HG03103 (cell line): ENCODE measurements around the gene SSNA1.

ENCODE experiments used
- ATAC-seq: cut with Tn5 transposase; IDR thresholded peaks from one replicate; pipeline ENCODE4 v1.9.1; 2021; ENCODE audit warnings: low read depth; ENCODE audit not compliant: unreplicated experiment

Gene SSNA1

DNA sequence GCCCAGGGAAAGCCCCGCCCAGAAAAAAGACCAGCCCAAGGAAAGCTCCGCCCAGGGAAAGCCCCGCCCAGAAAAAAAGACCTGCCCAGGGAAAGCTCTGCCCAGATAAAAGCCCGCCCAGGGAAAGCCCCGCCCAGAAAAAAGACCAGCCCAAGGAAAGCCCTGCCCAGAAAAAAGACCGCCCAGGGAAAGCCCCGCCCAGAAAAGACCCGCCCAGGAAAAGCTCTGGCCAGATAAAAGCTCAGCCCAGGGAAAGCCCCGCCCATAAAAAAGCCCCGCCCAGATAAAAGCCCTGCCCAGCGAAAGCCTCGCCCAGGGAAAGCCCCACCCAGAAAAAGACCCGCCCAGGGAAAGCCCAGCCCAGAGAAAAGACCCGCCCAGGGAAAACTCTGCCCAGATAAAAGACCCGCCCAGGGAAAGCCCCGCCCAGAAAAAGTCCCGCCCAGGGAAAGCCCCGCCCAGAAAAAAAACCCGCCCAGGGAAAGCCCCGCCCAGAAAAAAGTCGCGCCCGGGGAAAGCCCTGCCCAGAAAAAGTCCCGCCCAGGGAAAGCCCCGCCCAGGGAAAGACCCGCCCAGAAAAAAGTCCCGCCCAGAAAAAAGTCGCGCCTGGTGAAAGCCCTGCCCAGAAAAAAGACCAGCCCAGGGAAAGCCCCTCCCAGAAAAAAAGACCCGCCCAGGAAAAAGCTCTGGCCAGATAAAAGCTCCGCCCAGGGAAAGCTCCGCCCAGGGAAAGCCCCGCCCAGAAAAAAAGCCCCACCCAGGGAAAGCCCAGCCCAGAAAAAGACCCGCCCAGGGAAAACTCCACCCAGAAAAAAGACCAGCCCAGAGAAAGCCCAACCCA lies 37.6 kb upstream of the SSNA1 start:
- ATAC-seq = peak; percentile 37

DNA sequence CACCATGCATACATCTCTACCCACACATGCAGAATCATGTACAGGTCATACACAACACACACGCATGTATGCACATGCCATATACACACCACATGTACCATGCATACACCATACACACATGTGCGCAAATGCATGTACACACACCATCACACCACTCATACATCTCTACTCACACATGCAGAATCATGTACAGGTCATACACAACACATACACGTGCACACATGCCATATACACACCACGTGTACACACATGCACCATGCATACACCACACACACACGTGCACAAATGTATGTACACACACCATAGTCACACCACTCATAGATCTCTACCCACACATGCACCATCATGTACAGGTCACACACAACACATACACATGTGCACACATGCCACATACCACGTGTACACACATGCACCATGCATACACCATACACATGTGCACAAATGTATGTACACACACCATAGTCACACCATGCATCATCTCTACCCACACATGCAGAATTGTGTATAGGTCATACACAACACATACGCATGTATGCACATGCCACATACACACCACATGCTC lies 35.6 kb upstream of the SSNA1 start:
- ATAC-seq = no peak

DNA sequence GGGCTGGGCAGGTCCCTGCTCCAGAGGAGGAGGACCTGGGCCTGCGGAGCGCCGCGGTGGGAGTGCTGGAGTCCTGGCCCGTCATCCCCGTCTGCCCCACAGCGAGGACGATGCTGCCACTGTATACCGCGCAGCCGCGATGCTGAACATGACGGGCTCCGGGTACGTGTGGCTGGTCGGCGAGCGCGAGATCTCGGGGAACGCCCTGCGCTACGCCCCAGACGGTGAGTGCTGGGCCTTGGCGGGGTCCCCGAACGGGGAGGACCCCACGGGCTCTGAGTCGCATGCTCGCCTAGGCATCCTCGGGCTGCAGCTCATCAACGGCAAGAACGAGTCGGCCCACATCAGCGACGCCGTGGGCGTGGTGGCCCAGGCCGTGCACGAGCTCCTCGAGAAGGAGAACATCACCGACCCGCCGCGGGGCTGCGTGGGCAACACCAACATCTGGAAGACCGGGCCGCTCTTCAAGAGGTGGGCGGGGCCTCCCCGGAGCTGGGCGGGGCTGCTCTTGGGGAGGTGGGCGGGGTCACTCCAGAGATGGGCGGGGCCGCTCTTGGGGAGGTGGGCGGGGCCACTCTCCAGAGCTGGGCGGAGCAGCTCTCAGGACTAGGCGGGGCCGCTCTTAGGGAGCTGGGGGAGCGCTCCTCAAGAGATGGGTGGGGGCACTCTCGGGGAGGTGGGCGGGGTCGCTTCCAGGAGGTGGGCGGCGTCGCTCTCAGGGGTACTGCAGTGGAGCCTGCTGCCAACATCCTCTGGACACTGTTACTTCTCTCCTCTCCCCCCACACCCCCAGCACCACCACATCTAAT lies 31.7 kb upstream of the SSNA1 start:
- ATAC-seq = peak; percentile 45

DNA sequence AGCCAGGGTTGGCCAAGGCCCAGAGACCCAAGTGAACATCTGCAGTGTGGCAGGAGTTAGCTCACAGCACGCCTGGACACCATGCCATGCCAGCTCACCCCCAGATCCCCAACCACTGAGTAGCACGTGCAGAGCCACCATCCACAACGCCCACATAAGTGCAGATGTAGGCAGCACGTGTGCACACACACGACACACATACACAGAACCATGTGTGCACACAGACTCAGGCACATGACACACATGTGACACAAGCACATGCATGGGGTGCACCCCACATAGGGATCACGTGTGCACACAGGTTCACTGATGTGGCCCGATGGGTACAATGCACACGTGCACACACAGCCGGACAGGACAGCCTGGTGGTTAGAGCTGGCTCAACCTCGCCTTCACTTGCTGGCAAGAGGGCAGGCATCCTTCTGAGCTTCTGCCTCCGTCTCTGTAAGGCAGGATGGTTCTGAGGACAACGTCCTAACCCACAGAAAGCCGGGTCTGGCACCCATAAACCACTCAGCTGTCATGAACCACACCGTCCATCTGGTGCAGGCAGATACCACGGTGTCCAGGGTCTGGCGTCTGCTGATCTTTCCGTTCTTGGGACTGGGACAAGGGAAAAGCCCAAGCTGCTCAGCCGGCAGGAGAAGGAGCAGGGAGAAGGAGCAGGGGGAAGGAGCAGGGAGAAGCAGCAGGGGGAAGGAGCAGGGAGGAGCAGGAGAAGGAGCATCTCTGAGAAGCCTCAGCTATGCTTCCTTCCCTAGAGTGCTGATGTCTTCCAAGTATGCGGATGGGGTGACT lies 30.7 kb upstream of the SSNA1 start:
- no peak for ATAC-seq

DNA sequence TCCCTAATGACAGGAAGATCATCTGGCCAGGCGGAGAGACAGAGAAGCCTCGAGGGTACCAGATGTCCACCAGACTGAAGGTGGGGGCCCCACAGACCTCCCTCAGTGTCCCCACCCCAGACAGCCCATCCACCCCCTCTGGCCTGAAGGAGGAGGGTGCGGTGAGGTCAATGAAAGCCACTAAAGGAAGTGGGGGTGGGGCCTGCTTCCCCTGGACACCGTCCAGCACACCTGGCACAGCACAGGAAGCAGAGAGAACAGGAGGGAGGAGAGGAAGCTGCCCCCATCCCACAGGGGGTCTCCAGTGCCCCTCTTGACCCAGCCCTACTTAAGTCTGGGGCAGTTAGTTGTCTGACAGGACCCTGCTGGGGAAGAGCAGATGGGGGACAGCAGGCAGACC lies 29.9 kb upstream of the SSNA1 start:
- ATAC-seq = no peak

DNA sequence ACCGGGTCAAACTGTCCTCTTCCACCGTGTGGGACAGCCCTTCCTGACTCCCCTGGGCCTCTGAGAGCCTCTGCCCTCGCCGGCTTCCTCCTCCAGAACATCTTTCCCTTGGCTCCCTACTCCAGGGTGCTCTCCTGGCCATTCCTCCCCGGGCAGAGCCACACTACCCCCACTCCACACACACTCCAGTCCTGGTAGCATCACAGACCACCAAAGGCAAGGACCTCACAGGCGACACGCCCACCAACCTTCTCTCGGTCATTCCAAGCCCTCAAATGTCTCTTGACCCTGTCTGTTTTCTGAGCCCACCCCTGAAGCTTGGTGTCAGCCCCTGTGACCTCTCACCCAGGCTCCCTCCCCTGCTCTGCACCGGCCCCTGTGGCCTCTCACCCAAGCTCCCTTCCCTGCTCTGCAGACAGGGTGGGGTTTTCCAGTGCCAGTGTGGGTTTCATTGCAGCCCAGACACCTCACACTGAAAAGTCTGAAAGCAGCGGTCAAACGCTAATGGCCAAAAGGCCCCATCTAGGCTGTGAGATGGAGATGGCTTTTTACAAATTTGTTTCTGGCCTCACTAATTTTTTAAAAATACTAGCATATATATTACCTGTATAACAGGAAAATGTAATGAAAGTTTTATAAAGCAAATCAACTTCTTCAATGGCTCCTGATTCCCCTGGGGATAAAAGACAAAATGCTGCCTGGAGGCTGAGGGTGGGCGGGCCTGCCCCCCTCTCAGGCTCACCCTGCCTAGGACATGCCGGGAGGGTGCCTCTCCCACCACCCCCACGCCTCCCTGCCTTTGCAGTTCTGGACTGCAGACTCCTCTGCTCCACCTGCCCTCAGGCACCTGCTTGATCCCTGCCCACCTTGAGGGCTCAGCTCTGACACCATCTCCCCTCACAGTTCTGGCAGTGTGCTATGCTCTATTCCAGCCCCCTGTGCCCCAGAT lies 29.1 kb upstream of the SSNA1 start:
- no peak for ATAC-seq

DNA sequence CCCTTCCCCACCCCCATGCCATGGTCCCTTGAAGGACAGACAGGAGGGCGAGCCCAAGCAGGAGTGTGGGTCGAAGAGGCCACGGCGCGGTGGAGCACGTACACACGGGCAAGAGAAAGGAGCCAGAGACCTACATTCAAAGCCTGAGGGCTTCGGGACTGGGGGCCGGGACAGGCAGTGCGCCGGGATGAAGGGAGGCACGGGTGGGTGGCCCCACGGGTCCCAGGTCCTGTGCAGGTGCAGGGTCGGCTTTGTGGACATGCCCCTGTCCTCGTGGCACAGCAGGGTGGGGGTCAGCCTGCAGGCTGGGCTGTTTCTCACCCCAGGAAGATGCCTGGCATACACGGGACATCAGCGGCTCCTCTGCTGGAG lies 28.4 kb upstream of the SSNA1 start:
- no peak for ATAC-seq

DNA sequence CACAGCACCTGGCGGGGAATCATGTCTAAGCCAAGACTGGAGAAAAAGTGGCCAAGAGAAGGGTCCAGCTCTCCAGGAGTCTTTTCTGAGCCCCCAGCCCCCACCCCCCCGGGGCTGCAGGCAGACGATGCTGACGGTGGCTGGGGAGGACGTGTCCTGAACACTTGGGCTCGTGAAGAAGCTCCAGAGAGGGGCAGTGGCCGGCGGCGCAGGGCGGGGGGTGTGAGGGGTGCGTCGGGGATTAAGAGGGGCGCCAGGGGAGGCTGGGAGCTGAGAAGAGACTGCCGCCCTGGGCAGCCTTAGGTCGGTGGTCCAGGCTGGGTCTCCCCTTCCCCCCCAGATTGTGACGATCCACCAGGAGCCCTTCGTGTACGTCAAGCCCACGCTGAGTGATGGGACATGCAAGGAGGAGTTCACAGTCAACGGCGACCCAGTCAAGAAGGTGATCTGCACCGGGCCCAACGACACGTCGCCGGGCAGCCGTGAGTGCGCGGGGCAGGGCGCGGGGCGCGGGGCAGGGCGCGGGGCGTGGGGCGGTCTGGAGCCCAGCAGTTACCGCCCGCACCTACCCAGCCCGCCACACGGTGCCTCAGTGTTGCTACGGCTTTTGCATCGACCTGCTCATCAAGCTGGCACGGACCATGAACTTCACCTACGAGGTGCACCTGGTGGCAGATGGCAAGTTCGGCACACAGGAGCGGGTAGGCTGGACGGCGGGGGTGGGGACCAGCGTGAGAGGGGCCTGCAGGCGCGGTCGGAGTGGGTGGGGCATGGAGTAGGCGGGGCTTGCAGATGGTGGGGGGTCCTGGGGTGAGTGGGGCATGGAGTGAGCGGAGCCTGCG lies 27.5 kb upstream of the SSNA1 start:
- no peak for ATAC-seq

DNA sequence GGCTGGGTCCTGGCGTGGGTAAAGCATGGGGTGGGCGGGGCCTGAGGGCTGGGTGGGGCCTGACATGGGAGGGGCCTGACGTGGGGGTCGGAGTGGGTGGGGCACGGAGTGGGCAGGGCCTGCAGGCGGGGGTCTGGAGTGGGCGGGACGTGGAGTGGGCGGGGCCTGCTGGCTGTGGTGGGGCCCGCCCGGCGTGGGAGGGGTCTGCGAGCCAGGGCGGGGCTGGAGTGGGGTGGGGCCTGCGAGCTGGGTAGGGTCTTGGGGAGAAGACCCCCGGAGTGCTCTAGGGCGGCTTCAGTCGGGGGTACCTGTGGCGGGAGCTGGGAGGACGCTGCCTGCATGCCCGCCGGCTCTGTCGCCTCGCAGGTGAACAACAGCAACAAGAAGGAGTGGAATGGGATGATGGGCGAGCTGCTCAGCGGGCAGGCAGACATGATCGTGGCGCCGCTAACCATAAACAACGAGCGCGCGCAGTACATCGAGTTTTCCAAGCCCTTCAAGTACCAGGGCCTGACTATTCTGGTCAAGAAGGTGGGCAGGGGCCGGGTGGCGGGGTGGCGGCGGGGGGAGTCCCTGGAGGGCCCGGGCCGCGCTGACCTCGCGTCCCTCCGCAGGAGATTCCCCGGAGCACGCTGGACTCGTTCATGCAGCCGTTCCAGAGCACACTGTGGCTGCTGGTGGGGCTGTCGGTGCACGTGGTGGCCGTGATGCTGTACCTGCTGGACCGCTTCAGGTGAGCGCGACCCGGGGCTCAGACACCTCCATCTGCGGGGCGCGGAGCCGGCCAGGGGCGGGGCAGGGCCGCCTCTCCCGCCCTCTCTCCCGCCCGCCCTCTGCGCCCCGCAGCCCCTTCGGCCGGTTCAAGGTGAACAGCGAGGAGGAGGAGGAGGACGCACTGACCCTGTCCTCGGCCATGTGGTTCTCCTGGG lies 26.7 kb upstream of the SSNA1 start:
- no peak for ATAC-seq

DNA sequence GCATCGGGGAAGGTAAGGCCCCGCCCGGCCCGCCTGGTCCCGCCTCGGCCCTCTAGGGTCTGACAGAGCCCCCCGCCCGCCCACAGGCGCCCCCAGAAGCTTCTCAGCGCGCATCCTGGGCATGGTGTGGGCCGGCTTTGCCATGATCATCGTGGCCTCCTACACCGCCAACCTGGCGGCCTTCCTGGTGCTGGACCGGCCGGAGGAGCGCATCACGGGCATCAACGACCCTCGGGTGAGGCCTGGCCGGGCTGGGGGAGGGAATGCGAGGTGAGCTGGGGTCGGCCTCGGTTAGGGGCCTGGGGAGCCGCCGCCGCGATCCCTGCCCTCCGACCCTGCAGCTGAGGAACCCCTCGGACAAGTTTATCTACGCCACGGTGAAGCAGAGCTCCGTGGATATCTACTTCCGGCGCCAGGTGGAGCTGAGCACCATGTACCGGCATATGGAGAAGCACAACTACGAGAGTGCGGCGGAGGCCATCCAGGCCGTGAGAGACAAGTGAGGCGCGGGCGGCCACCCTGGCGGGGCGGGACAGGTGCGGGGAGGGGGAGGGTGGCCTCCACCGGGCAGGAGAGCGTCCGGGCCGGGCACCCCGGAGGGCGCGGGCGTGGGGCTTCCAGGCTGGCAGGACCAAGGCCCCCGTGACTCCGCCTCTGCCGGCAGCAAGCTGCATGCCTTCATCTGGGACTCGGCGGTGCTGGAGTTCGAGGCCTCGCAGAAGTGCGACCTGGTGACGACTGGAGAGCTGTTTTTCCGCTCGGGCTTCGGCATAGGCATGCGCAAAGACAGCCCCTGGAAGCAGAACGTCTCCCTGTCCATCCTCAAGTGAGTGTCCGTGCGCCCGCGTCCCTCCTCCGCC lies 25.7 kb upstream of the SSNA1 start:
- ATAC-seq = no peak

DNA sequence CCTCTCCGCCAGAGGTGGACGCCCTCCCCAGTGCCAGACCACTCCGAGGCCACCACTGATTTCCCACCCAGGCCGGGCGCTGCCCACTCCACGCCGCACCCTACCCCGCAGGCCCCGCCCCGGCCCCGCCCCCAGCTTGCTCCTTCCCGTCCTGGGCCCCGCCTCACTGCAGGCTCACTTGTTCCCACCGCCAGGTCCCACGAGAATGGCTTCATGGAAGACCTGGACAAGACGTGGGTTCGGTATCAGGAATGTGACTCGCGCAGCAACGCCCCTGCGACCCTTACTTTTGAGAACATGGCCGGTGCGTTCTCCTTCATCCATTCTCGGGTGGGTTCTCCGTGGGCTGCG lies 25.1 kb upstream of the SSNA1 start:
- ATAC-seq = no peak

DNA sequence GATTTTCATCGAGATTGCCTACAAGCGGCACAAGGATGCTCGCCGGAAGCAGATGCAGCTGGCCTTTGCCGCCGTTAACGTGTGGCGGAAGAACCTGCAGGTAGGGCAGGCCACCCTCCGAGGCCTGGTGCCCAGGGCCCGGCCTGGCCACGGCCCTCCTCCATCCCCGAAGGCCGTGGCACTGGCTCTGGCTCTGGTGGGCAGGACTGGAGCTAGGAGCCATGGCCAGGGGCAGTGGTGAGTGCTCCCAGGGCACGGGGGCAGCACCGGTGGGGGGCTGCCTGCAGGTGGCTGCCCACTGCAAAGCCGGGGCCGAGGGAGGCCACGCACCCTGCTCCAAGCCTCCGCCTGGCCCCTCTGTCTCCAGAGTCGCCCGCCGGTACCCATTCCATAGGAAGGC lies 24.7 kb upstream of the SSNA1 start:
- no peak for ATAC-seq

DNA sequence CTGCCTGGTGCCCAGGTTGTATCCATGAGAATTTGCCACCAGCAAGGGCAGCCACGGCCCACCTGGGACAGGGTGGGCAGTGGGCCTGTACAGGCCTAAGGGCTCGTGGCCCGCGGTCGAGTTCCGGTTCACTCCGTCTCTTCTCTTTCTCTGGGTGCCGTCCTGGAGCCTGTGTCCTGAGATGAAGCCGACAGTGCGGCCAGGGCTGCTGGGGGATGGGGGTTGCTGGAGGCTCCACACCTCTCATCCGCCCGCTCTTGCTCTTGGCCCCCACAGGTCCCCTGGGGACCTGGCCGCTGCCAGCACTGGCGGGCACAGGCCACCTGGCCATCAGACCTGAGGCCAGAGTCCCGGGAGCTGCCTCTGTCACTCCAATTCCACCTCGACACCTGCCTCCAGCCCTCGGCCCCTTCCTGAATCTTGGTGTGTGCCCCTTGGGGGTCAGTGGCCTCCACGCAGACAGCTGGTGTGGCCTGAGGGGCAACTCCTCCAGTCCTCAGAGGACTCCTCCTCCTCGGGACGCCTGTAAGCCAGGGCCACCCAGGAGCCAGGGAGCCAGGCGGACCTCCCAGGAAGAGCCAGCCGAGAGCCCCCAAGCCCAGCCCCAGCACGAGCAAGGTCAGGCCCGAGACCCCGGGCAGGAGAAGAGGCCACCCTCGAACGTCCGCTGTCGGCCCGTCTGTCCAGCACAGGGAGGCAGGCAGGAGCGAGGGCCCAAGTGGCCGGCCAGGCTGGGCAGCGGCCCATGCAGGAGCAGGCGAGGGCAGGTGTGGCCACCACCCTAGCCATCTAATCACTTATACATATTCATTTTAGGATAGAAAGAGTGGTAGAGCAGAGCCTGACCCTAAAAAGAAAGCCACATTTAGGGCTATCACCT lies 23.9 kb upstream of the SSNA1 start:
- no peak for ATAC-seq

DNA sequence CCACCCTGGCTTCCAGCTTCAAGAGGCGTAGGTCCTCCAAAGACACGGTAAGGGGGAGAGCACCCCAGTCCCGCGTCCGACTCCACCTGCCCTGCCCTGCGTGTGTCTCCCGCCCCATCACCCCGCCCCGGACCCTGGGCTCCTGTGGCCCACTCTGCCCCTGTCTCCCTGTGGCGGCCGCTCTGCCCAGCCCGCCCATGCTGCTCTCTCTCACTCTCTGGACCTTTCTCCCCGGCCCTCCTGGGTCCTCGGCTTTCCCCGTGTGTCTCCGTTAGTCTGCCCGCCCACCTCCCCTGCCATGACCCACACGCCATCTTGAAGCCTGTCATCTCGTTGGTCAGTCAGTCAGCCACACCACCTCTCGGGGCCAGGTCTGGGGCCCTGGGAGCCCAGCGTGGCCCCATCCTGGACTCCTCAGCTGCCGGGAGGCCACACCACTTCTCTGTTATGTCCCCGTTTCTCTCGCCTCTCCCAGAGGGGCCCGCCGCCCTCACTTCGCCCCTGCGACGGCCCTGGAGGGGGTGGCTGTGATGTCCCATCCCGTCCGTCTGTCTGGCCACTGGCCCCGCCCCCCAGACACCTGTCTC lies 23.1 kb upstream of the SSNA1 start:
- no peak for ATAC-seq

DNA sequence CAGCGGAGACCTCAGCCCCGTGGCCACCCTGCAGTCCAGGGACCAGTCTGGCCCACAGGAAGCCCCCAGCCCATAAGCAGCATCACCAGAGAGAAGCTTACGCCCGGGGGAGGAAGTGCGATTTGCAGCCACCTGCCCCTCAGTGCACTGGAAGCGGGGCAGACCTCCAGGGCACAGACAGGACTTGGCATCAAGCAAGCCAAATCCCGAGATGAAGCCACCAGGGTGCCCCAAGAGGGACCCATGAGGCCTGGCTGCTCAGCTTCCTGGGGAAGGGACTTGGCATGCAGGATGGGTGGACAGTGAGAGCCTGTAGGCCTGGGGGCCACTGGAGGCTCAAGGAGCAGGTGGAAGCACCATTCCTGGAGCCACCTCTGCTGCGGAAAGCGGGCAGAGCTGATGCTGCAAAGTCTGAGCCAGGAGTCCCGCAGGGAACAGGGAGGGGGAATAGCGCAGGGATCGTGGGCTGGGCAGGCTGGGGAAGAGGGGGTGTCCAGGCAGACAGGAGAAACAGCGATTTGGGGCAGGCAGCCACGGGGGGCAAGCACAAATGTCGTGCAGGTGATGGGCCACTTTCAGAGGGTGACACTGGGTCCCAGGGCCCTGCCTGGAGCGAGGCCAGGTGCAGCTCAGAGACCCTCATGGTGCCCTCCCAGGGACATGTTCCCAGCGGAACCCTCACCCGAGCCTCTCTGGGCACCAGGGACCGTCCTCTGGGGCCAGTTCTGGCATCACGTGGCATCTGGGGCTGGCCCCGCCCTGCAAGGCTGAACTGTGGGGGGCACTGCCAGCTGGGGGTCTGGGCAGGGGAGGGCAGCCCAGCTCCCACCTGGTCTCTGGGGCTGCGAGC lies 21.9 kb upstream of the SSNA1 start:
- ATAC-seq = no peak
